Smooth muscle cell of the brain vasculature (primary cell): ENCODE results near the gene ITLN2.
"Not testable (repeated sequence)": the region's sequence is repeated elsewhere in the genome, so short reads cannot be mapped to it uniquely, and the experiment has no call there.

Source experiments
- DNase-seq: peaks from one replicate; pipeline ENCODE4 v3.0.0-alpha.2; 2012; ENCODE audit warnings: low read depth, low spot score

Gene ITLN2

DNA sequence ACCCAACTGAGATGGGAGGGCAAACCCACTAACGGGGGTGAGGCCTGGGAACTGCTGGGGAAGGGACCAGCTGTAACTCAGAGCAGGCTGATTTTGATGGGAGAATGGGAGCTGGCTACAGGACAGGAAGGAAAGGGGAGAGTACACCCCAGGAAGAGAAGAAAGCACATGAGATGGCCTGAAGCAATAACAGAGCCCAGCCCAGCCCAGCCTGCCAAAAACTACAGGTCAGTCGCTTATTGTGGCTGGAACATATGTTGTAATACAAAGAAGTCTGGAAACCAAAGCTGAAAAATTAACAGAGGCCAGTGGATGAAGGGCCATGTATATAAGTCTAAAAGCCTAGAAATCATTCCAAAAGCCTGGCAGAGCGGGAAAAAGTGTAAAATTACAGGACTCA is 1.6 kb downstream of the ITLN2 start:
- DNase-seq: no peak

DNA sequence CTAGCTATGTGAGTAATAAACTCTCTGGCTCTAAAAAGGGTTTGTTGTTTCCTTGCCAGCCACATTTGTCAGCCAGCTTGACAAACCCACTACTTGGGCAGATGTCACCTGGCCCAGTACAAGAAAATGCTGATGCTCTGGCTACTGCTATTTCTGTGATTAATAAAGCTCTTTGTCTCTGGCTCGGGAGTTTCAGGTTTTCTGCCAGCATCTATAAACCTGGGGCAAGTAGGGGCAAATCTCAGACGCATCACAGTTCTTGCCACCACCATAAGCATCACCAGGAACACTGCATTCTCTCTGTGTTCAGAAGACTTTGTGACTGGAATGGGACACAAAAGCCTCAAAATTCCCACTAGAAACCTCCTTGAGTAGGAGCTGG is 2.5 kb downstream of the ITLN2 start:
- DNase-seq: no peak

DNA sequence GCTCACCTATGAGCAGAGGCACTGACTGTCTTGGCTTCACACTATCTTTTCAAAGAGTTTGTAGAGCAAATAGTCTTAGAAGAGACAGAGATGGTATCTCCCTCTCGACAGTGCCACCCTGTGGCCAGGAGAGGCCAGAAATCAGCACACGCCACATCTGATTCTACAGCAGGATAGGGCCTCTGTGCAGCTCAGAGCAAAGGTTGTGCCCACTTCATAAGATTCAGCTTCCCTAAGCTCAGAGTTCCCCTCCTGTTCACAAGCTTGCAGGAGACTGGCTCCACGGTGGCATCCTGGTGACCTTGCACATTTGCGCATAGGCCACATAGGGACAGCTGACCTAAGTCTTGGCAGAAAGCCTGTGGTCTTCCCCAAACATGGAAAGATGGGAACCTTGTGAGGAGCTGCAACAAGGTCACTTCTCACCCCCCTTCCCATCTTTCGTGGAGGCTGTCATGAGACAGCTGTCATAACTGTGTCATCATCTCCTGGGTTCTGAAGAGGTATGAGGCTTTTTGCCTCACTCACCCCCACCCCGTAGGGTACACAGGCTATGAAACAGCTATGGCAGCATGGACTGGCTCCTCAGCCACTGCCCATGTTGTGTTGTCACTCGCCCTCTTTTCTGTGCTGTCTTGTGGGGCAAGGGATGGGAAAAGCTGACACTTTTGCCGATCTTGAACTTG is 3.0 kb downstream of the ITLN2 start:
- DNase-seq: peak; percentile 3

DNA sequence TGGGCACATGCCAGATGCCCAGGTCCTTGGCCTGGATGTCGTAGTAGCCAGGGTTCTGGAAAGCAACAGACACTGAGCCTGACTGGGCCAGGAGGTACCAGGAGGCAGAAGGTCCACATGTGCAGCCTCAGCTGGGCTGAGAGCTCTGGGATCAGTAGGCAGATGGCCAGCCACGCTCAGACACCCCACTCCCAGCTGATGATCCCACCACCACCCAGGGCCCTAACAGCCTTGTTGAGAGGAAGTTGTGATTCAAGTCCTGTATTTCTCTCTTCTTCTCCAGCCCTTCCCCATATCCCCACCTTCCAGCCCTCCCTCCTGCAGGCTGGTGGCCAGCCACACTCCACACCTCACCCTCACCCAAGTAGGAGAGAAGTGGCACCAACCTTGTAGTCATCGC is 4.0 kb downstream of the ITLN2 start:
- no peak for DNase-seq

DNA sequence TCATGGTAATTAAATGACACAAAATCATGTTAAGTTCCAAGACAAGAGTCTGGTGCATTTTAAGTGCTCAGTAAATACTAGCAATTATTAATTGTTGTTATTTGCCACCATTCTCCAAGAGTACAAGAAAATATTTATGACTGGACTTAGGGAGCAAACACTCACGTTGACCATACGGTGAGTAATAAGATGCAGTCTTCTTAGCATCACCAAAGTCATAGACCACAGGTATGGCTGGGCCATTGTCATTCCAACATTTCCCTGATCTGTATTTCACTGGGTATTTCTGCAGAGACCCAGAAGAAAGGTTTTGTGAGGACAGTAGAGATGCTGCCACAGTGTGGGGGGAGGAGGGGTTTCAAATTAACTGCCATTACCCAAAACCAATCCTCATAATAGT is 4.7 kb downstream of the ITLN2 start:
- no peak for DNase-seq

DNA sequence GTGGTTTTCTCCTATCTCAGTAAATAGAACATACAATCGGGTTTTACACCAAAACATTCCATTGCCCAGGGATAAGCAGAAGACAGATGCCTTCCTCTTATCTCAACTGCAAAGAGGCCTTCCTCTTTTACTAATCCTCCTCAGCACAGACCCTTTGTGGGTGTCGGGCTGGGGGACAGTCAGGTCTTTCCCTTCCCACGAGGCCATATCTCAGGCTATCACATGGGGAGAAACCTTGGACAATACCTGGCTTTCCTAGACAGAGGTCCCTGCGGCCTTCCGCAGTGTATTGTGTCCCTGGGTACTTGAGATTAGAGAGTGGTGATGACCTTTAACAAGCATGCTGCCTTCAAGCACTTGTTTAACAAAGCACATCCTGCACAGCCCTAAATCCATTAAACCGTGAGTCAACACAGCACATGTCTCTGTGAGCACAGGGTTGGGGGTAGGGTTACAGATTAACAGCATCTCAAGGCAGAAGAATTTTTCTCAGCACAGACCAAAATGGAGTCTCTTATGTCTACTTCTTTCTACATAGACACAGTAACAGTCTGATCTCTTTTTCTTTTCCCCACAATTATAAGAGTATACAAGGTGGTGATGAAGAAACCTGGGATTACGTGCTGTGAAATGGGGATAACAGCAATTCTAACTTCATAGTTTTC is 5.3 kb downstream of the ITLN2 start:
- not testable (repeated sequence) for DNase-seq

DNA sequence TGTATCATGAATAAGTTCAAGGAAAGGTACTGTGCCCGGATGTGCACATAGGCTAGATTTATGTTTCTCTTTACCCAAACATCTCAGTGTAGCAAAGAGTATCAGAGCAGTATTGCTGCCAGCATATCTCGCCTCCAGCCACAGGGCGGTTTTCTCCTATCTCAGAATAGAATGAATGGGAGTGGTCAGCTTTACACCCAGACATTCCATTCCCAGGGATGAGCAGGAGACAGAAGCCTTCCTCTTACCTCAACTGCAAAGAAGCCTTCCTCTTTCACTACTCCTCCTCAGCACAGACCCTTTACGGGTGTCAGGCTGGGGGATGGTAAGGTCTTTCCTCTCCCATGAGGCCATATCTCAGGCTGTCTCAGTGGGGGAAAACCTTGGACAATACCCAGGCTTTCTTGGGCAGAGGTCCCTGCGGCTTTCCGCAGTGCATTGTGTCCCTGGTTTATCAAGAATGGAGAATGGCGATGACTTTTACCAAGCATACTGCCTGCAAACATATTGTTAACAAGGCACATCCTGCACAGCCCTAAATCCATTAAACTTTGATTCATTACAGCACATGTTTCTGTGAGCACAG is 7.3 kb downstream of the ITLN2 start:
- DNase-seq: not testable (repeated sequence)

DNA sequence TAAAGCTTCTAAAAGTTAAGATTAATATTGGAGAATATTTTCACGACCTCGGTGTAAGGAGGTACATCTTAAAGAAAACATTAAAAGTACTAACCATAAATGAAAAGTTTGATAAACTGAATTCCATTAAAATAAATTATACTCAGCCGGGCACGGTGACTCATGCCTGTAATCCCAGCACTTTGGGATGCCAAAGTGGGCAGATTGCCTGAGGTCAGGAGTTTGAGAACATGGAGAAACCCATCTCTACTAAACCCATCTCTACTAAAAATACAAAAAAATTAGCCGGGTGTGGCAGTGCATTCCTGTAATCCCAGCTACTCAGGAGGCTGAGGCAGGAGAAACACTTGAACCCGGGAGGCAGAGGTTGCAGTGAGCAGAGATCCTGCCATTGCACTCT is 8.7 kb downstream of the ITLN2 start:
- not testable (repeated sequence) for DNase-seq

DNA sequence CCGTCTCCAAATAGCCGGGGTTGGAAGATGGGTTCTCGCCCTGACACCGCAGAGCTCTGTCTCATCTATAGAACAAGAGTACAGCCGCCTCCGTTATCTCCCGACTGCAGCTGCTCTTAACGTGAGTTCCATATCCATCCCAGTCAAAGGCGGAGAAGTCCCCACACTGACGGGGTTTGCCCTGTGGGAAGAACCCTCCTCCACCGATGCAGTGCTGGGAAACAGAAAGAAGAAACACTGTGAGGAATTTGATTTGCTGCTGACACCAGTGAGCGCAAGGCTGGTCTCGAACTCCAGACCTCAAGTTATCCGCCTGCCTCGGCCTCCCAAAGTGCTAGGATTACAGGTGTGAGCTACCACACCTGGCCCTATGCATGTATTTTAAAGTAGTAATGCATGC is 9.5 kb downstream of the ITLN2 start:
- no peak for DNase-seq

DNA sequence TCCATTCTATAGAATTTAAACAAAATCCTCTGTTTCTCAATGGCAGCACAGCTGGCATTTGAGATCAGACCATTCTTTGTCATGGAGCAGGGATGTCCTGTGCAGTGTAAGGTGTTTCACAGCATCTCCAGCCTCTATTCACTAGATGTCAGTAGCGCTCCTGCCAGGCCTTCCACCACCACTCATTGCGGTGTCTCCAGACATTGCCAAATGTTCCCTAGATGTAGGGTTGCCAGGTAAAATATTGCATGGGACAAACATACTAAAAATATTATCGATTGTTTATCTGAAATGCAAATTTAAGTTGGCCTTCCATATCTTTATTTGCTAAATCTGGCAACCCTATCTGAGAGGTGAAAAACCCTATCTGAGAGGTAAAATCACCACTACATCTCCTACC is 11.7 kb downstream of the ITLN2 start:
- DNase-seq: no peak

DNA sequence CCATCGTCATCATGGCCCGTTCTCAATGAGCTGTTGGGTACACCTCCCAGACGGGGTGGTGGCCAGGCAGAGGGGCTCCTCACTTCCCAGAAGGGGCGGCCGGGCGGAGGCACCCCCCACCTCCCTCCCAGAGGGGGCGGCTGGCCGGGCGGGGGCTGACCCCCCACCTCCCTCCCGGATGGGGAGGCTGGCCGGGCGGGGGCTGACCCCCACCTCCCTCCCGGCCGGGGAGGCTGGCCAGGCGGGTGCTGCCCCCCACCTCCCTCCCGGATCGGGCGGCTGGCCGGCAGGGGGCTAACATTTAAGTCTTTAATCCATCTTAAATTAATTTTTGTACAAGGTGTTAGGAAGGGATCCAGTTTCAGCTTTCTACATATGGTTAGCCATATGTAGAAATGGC is 17.9 kb downstream of the ITLN2 start:
- DNase-seq: not testable (repeated sequence)

DNA sequence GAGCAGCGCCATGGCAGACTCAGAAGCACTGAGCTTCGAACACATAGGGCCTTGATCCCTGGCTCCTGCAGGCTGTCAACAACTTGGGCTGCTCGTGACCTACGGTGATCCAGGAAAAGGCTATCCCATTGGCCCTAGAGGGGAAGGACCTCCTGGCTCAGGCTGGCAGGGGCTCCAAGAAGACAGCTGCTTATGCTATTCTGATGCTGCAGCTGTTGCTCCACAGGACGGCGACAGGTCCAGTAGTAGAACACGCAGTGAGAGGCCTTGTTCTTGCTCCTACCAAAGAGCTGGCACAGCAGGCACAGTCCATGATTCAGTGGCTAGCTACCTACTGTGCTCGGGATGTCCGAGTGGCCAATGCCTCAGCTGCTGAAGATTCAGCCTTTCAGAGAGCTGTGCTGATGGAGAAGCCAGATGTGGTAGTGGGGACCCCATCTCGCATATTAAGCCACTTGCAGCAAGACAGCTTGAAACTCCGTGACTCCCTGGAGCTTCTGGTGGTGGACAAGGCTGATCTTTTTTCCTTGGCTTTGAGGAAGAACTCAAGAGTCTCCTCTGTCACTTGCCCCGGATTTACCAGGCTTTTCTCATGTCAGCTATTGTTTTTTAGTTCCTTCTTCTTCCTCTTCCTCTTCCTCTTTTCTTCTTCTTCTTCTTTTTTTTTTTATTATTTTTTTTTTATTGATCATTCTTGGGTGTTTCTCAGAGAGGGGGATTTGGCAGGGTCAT is 18.9 kb downstream of the ITLN2 start:
- DNase-seq: no peak

DNA sequence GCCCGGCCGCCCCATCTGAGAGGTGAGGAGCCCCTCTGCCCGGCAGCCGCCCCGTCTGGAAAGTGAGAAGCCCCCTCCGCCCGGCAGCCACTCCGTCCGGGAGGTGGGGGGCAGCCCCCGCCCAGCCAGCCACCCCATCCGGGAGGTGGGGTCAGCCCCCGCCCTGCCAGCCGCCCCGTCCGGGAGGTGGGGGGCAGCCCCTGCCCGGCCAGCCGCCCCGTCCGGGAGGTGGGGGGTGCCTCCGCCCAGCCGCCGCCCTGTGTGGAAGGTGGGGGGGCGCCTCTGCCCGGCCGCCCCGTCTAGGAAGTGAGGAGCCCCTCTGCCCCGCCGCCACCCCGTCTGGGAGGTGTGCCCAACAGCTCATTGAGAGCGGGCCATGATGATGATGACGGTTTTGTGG is 21.3 kb downstream of the ITLN2 start:
- not testable (repeated sequence) for DNase-seq

DNA sequence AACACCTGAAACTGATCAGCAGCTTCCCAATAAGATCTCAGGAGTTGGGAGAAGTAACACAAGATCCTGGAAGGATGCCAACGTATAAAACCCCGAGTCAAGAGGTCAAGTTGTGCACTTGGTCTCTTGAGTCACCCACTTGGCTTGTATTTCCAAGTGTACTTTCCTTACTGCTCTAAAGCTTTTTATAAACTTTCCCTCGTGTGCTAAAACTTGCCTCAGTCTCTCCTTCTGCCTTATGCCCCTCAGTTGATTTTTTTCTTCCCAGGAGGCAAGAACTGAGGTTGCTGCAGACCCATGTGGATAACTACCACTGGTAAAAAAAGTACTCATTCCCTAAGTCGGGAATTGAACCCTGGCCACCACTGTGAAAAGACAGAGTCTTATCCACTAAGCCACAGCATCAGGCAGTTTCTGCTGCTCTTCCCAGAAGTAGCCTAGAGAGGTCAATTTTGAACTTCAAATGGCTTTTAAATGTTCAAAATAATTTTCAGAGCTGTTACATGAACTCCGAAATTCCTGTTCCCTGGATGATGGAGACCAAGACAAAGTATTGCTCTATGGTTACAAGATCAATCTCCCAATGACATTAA is 28.9 kb downstream of the ITLN2 start:
- DNase-seq: no peak

DNA sequence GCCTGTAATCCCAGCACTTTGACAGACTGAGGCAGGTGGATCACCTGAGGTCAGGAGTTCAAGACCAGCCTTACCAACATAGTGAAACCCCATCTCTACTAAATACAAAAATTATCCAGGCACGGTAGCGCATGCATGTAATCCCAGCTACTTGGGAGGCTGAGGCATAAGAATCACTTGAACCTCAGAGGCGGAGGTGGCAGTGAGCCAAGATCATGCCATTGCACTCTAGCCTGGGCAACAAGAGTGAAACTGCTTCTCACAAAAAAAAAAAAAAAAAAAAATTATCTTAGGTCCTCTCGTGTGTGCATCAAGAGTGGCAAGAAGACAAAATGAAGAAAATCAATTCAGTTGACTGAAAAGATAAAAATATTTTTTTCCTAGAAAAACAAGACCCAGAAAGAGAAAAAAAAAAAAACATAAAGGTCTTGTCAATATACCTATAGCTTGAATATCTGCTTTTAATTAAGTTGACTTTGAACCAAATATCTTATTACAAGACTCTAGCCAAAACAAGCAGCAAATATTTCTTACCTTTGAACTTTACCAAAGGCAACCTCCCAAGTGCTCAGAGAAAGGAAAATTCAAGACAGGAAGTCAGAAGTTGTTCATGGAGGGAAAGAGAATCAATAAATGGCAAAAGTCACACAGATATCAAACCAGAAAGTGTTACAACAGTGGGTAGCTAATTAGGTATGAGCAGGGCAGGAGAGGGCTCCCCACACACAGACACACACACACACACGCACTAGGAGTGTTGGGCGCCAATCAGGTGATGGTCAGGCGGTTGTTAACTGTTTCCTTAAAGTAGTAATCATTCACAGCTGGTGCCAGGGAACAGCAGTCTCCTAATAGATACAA is 29.6 kb downstream of the ITLN2 start:
- DNase-seq: no peak

DNA sequence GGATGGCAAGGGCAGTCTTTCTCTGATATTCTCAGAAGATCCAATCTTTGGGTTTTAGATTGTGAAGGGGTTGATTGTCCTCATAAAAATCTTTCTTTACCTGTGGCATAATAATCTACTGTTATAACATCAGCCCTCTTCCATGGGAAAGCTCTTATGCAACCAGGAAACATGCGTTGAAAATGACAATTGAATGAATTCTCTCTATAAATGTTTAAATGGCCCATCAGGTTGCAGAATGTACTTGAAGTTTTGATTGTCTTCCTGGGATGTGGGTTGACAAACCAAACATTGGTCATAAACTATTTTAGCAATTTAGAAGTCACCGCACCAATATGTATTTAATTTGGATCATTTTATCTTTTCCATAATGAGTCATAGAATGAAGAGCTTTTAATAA is 37.9 kb downstream of the ITLN2 start:
- DNase-seq: no peak

DNA sequence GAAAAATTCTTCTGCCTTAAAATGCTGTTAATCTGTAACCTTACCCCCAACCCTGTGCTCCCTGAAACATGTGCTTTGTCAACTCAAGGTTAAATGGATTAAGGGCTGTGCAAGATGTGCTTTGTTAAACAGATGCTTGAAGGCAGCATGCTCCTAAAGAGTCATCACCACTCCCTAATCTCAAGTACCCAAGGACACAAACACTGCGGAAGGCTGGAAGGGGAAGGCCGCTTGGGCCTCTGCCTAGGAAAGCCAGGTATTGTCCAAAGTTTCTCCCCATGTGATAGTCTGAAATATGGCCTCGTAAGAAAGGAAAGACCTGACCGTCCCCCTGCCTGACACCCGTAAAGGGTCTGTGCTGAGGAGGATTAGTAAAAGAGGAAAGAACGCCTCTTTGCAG is 41.4 kb downstream of the ITLN2 start:
- DNase-seq: not testable (repeated sequence)

DNA sequence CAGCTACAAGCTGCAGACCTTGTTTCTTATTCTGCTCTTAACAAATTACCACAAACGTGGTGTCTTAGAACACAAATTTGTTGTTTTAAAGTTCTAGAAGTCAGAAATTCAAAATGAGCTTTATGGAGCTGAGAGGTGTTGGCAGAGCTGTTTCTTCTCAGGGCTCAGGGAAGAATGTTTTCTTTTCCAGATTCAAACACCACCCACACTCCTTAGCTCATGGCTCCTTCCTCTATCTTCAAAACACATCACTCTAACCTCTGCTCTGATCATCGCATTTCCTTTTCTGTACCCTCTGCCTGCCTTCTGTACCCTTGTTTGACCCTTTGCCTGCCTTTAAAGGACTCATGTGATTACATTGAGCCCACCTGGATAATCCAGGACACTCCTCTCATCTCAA is 42.7 kb downstream of the ITLN2 start:
- DNase-seq: no peak

DNA sequence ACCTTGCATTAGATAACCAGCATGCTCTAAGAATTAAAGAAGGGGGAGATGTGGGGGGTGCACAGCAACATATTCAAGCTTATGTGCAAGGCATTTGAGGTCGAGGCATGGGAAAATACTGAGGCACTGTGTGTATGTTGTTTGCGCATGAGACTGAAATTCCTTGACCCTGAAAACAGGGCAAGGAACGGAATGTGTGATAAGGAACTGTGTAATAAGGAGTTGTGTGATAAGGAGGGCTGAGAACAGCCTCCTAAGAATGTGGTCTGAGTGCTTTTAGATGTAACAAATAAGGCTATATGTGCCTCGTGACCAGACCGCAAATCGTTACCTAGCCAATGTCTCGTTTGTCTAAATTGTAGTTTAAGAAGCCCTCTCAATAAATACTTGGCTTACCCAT is 43.2 kb downstream of the ITLN2 start:
- DNase-seq: no peak

DNA sequence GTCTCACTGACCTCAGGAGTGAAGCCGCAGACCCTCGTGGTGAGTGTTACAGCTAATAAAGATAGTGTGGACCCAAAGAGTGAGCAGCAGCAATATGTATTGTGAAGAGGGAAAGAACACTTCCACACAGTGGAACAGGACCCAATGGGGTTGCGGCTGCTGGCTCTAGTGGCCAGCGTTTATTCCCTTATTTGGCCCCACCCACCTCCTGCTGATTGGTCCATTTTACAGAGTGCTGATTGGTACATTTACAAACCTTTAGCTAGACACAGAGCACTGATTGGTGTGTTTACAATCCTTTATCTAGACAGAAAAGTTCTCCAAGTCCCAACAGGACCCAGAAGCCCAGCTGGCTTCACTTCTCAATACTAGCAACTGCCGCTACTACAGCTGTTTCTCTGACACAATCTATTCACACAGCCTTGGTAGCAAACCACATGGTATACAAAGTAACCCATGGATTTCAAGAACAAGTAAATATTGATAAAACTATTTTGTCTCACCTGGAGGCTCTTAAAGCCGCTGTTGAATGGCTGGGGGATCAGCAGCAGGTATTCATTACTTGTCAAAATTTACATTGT is 44.3 kb downstream of the ITLN2 start:
- DNase-seq: no peak

DNA sequence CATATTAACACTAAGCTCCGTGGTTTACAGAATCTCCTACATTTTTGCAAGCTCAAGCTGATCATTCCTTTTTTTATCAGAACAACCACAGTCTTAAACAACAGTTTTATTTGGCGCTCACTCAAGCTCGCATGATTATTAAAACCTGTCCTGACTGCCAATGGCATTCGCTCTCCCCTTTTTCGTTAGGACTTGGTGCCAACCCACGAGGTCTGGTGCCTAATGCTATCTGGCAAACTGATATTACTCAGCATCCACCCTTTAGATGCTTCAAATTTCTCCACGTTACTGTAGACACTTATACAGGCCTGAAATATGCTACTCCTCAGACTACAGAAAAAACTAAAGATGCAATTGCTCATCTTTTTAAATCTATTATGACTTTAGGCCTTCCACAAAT is 46.6 kb downstream of the ITLN2 start:
- no peak for DNase-seq
